ENCODE data around the gene CMSS1.

DNA sequence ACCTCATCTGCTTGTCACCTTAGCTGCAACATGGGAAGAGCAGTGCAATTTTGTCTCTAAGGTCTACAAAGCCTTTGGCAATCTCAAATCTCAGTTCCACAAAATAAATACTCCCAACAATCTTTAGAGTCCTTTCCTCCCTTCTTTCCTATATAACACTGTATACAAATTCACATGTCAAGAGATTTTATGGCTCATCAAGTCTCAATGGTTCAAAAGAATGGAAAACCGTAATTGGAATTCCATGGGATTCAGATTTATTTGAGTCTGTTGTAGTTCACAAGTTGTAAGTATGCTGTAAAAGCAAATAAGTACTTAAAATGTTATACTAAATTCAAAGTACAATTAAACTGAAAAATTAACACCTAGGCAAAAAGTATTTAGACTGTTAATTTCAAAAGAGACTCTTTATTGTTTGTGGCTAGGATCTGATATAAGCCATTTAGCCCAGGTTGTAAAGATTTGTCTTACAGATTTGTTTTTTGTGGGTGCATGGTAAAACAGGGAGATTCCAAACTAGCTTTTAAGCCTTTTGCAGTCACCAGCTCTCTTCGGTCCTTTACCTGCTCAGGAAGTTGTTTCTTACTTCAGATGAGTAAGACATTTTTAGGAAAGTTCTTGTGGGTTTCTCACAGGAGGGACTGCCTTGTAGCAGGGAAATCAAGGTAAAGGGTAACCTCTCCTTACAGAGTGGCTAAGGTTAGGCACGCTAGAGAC is 50.1 kb downstream of the CMSS1 start:
- no peak for TF ChIP-seq POLR2A (IDR thresholded peaks at IDR 0.05)
- TF ChIP-seq, protein P1, sequence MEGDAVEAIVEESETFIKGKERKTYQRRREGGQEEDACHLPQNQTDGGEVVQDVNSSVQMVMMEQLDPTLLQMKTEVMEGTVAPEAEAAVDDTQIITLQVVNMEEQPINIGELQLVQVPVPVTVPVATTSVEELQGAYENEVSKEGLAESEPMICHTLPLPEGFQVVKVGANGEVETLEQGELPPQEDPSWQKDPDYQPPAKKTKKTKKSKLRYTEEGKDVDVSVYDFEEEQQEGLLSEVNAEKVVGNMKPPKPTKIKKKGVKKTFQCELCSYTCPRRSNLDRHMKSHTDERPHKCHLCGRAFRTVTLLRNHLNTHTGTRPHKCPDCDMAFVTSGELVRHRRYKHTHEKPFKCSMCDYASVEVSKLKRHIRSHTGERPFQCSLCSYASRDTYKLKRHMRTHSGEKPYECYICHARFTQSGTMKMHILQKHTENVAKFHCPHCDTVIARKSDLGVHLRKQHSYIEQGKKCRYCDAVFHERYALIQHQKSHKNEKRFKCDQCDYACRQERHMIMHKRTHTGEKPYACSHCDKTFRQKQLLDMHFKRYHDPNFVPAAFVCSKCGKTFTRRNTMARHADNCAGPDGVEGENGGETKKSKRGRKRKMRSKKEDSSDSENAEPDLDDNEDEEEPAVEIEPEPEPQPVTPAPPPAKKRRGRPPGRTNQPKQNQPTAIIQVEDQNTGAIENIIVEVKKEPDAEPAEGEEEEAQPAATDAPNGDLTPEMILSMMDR (IDR thresholded peaks at IDR 0.05): no peak

All from heart left ventricle (tissue), 13 donors.